Lower lobe of right lung (tissue), 2 donors: ENCODE results near the gene IL37. TPM values are rescaled to one million over a fixed set of nuclear protein-coding genes. Genes with fewer than 3 reads are reported as not detected.
"Not testable (repeated sequence)": the region's sequence is repeated elsewhere in the genome, so short reads cannot be mapped to it uniquely, and the experiment has no call there.

Source experiments
- ATAC-seq, 2 donors: fragments of 200-7000 bp; cut with Tn5 transposase; one replicate each; pipeline ENCODE4 v1.9.1; 2020 to 2022; ENCODE audit warnings: mild to moderate bottlenecking in 2 of 2, moderate library complexity in 2 of 2
- DNase-seq: peaks from one replicate; pipeline ENCODE4 v3.0.0-alpha.2; 2020
- H3K27ac ChIP-seq: fragments of 200-600 bp; one replicate; pipeline ENCODE4 v1.8.0; 2022
- H3K27me3 ChIP-seq: fragments of 200-600 bp; one replicate; pipeline ENCODE4 v1.8.0; 2022; ENCODE audit warnings: low read depth
- H3K36me3 ChIP-seq: fragments of 200-600 bp; one replicate; pipeline ENCODE4 v1.8.0; 2022; ENCODE audit warnings: mild to moderate bottlenecking
- H3K4me1 ChIP-seq: fragments of 200-600 bp; one replicate; pipeline ENCODE4 v1.8.0; 2022
- H3K4me3 ChIP-seq: fragments of 200-600 bp; one replicate; pipeline ENCODE4 v1.8.0; 2022; ENCODE audit warnings: mild to moderate bottlenecking
- H3K9me3 ChIP-seq: fragments of 200-600 bp; one replicate; pipeline ENCODE4 v1.8.0; 2022
- intact Hi-C: fragments of 100-400 bp; cut with DNase I; formaldehyde crosslinking; loops from one replicate; pipeline ENCODE4 v1.11.0; 2022
- total RNA-seq: library from RNA; stranded (reverse); fragmentation: NEBNext Ultra II Directional; extraction: Animal tissue kit (Norgen Biotek cat#: 25700); gene quantifications from one replicate; pipeline ENCODE4 v1.2.1, GENCODE V29; 2021
- TF ChIP-seq, protein P1 (sequence below): fragments of 200-600 bp; IDR thresholded peaks from one replicate; pipeline ENCODE4 v1.8.0; 2022; ENCODE audit warnings: antibody characterized with exemption, mild to moderate bottlenecking
- donor health status: DM: no; HTN: yes; CAD: no; lungs with severe emphysema.

The IL37 gene
- total RNA-seq, 1 donor from 2014 or later, result not detected

DNA sequence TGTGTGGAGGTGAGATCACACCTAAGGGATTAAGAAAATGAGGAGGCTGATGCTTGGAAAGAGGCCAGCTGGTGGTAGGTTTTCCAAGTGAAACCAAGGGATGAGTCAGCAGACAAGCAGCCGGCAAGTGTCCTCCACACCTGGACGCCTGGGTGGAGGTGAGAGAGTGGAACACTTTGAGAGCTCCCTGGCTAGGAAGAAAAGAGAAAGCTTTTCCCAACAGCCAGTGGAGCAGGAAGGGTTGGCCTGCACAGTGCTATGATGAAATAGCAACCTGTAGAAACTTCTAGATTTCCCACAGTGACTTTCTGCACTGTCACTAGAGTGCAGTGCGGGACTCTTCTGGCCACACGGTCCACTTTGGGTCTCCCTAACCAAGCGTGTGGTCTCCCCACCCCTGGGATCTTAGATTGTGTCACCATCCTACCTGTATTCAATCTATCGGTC, 19.6 kb upstream of the IL37 start:
- no peak overlapping the region for H3K27ac ChIP-seq
- DNase-seq (no peak), ATAC-seq (peak in 1 of 2 donors; percentile 12)
- TF ChIP-seq, protein P1, sequence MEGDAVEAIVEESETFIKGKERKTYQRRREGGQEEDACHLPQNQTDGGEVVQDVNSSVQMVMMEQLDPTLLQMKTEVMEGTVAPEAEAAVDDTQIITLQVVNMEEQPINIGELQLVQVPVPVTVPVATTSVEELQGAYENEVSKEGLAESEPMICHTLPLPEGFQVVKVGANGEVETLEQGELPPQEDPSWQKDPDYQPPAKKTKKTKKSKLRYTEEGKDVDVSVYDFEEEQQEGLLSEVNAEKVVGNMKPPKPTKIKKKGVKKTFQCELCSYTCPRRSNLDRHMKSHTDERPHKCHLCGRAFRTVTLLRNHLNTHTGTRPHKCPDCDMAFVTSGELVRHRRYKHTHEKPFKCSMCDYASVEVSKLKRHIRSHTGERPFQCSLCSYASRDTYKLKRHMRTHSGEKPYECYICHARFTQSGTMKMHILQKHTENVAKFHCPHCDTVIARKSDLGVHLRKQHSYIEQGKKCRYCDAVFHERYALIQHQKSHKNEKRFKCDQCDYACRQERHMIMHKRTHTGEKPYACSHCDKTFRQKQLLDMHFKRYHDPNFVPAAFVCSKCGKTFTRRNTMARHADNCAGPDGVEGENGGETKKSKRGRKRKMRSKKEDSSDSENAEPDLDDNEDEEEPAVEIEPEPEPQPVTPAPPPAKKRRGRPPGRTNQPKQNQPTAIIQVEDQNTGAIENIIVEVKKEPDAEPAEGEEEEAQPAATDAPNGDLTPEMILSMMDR, result no peak
- intact Hi-C loops, result no loop called here
- H3K9me3 ChIP-seq, result no peaks in the 10 kb centered on the region
- no peaks in the 10 kb centered on the region for H3K4me1 ChIP-seq
- no peaks in the 10 kb centered on the region for H3K36me3 ChIP-seq
- no peak overlapping the region for H3K4me3 ChIP-seq
- no peaks in the 10 kb centered on the region for H3K27me3 ChIP-seq

DNA sequence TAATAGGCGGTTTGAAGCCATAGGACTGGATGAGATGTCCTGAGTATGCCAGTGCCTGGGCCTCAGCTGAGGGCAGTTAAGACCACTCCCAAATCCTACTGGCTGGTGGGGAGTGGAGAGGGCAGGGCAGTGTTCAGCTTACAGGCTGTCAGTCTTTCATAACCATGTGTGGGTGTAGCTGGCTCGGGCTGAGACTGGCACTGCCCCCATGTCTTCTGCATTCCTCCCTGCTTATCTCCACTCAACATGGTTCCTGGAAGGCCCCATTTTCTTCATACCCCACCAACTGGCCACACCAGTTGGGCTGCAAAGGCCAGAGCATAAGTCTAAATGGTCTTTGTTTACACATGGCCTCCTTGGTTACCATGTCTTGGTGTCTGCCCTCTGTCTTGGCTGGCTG, 17.2 kb upstream of the IL37 start:
- H3K4me3 ChIP-seq, result no peak overlapping the region
- no peaks in the 10 kb centered on the region for H3K9me3 ChIP-seq
- TF ChIP-seq, protein P1, result no peak
- H3K27ac ChIP-seq, result no peak overlapping the region
- no peaks in the 10 kb centered on the region for H3K4me1 ChIP-seq
- ATAC-seq (no peak), DNase-seq (no peak)
- intact Hi-C loops, result no loop called here
- no peaks in the 10 kb centered on the region for H3K27me3 ChIP-seq
- no peaks in the 10 kb centered on the region for H3K36me3 ChIP-seq

DNA sequence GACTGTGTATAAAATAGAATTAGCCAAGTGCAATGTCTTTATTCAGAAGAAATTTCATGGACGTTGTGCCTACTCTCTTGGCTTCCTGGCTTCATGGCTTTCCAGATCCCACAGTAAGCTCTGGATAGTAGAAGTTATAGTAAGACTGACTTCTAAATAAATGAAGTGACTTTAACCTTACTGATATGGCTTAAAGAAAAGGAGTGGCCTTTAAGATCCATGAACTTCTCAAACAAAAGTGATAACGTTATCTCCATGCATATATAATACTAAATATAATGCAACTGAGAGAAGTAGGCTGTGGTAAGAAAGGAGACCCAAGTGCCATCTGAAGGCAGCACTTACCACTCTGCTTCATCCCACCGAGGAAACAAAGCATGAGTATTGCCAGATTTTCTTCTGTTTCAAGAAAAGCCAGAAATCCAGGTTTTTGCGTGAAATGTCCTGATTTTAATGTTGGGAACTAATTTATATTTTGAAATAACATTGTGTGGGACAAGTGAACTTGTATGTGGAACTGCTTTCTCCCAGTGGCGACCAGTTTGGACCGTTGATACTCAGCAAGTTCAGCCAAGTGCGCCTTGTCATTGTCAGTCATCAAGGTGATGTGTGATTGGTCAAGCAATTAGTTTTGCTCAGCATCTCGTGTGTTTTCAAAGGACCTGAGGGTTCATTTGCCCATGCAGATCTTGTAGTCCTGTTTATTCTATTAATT, 13.9 kb upstream of the IL37 start:
- H3K9me3 ChIP-seq, result no peaks in the 10 kb centered on the region
- DNase-seq (no peak), ATAC-seq (no peak)
- H3K27me3 ChIP-seq, result no peaks in the 10 kb centered on the region
- no peaks in the 10 kb centered on the region for H3K4me1 ChIP-seq
- no peaks in the 10 kb centered on the region for H3K36me3 ChIP-seq
- H3K27ac ChIP-seq, result no peak overlapping the region
- H3K4me3 ChIP-seq, result no peak overlapping the region
- intact Hi-C loops, result no loop called here
- TF ChIP-seq, protein P1, result no peak

DNA sequence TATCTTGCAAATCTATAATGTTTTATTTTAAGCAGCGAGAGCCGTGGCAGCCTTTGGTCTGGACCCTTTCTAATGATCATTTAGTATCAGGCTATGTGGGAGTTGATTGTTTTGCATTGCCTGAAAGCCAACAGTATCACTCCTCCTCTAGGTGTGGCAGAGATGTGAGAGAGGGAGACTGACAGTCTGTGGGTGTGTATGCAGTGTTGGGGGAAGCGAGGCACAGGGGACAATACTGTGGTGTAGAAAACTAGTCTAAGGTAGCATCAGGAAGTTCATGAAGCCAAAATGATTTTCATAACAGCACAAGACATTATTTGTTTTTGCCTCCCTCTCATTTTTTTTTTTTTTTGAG, 13.4 kb upstream of the IL37 start:
- no peak overlapping the region for H3K27ac ChIP-seq
- no peak overlapping the region for H3K4me3 ChIP-seq
- no peaks in the 10 kb centered on the region for H3K27me3 ChIP-seq
- no peaks in the 10 kb centered on the region for H3K36me3 ChIP-seq
- no peaks in the 10 kb centered on the region for H3K4me1 ChIP-seq
- TF ChIP-seq, protein P1, result no peak
- ATAC-seq, result no peak
- H3K9me3 ChIP-seq, result no peaks in the 10 kb centered on the region
- intact Hi-C loops, result no loop called here
- no peak for DNase-seq

DNA sequence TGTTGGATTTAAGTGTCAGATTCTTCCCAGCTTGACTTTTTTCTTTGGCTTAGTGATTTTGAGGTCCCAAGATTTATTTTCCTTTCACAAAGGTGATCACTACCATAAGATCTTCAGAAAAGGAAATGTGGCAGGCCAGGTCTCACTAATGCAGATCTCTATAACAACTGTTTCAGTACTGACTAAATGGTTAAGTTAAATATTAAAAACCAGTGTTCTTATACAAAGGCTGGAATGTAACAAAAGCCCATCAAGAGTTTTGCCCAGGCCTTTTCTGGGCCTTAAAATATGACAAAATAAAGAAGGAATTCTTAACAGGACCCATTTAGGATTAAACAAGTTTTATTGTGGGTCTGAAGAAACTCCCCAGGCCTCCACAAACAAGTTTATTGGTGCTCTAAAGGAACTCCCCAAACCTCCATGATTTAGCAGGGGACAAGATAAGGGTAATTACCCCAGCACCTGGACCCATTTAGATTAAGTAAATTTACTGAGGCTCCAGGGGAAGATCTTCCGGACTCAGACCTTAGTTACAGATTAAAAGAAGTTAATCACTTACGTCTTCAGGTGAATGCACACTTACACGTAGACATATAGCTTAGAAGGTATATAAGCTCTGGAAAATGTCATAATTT, 9.4 kb upstream of the IL37 start:
- DNase-seq, H3K9me3 ChIP-seq, intact Hi-C loops, H3K4me3 ChIP-seq, H3K27me3 ChIP-seq, H3K36me3 ChIP-seq, H3K27ac ChIP-seq, ATAC-seq, H3K4me1 ChIP-seq: not testable (repeated sequence)

DNA sequence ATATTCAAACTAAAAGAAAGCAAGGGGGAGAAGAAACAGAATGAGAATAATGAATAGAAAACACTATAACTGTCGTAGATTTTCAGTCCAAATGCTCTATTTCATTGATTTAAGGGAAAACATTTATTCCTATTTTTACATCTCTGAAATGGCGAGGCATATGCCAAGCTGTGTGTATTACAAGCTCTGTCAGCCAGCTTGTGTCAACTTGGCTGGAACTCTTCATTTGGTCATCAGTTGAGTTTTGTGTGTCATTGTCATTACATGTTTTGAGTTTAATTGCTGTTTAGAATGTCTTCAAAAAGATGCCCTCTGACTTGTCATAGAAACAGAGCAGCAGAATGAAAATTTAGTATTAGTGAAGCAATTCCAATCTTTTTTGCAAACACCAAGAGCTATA, 8.1 kb upstream of the IL37 start:
- no peaks in the 10 kb centered on the region for H3K27me3 ChIP-seq
- no peak overlapping the region for H3K4me3 ChIP-seq
- no peaks in the 10 kb centered on the region for H3K4me1 ChIP-seq
- no peaks in the 10 kb centered on the region for H3K36me3 ChIP-seq
- no peak overlapping the region for H3K27ac ChIP-seq
- H3K9me3 ChIP-seq, result no peaks in the 10 kb centered on the region
- ATAC-seq, result no peak
- intact Hi-C loops, result no loop called here
- TF ChIP-seq, protein P1, result no peak
- DNase-seq, result no peak
